ENCODE data around the gene DCLK3. TPM values are rescaled to one million over a fixed set of nuclear protein-coding genes. Genes with fewer than 3 reads are reported as not detected.

The DCLK3 gene
- total and polyA plus RNA-seq, 2 of the 8 experiments (the other 6 are each of a cell fraction or from before 2014, with no cell fraction given) = 0.27 to 0.63 TPM

- TF ChIP-seq, protein P1, sequence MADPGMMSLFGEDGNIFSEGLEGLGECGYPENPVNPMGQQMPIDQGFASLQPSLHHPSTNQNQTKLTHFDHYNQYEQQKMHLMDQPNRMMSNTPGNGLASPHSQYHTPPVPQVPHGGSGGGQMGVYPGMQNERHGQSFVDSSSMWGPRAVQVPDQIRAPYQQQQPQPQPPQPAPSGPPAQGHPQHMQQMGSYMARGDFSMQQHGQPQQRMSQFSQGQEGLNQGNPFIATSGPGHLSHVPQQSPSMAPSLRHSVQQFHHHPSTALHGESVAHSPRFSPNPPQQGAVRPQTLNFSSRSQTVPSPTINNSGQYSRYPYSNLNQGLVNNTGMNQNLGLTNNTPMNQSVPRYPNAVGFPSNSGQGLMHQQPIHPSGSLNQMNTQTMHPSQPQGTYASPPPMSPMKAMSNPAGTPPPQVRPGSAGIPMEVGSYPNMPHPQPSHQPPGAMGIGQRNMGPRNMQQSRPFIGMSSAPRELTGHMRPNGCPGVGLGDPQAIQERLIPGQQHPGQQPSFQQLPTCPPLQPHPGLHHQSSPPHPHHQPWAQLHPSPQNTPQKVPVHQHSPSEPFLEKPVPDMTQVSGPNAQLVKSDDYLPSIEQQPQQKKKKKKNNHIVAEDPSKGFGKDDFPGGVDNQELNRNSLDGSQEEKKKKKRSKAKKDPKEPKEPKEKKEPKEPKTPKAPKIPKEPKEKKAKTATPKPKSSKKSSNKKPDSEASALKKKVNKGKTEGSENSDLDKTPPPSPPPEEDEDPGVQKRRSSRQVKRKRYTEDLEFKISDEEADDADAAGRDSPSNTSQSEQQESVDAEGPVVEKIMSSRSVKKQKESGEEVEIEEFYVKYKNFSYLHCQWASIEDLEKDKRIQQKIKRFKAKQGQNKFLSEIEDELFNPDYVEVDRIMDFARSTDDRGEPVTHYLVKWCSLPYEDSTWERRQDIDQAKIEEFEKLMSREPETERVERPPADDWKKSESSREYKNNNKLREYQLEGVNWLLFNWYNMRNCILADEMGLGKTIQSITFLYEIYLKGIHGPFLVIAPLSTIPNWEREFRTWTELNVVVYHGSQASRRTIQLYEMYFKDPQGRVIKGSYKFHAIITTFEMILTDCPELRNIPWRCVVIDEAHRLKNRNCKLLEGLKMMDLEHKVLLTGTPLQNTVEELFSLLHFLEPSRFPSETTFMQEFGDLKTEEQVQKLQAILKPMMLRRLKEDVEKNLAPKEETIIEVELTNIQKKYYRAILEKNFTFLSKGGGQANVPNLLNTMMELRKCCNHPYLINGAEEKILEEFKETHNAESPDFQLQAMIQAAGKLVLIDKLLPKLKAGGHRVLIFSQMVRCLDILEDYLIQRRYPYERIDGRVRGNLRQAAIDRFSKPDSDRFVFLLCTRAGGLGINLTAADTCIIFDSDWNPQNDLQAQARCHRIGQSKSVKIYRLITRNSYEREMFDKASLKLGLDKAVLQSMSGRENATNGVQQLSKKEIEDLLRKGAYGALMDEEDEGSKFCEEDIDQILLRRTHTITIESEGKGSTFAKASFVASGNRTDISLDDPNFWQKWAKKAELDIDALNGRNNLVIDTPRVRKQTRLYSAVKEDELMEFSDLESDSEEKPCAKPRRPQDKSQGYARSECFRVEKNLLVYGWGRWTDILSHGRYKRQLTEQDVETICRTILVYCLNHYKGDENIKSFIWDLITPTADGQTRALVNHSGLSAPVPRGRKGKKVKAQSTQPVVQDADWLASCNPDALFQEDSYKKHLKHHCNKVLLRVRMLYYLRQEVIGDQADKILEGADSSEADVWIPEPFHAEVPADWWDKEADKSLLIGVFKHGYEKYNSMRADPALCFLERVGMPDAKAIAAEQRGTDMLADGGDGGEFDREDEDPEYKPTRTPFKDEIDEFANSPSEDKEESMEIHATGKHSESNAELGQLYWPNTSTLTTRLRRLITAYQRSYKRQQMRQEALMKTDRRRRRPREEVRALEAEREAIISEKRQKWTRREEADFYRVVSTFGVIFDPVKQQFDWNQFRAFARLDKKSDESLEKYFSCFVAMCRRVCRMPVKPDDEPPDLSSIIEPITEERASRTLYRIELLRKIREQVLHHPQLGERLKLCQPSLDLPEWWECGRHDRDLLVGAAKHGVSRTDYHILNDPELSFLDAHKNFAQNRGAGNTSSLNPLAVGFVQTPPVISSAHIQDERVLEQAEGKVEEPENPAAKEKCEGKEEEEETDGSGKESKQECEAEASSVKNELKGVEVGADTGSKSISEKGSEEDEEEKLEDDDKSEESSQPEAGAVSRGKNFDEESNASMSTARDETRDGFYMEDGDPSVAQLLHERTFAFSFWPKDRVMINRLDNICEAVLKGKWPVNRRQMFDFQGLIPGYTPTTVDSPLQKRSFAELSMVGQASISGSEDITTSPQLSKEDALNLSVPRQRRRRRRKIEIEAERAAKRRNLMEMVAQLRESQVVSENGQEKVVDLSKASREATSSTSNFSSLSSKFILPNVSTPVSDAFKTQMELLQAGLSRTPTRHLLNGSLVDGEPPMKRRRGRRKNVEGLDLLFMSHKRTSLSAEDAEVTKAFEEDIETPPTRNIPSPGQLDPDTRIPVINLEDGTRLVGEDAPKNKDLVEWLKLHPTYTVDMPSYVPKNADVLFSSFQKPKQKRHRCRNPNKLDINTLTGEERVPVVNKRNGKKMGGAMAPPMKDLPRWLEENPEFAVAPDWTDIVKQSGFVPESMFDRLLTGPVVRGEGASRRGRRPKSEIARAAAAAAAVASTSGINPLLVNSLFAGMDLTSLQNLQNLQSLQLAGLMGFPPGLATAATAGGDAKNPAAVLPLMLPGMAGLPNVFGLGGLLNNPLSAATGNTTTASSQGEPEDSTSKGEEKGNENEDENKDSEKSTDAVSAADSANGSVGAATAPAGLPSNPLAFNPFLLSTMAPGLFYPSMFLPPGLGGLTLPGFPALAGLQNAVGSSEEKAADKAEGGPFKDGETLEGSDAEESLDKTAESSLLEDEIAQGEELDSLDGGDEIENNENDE (IDR thresholded peaks at IDR 0.05; ENCODE audit: insufficient replicate concordance, low read length) = no peak
- TF ChIP-seq RXRA (IDR thresholded peaks at IDR 0.05; ENCODE audit: insufficient read depth, low read depth, low read length) (no peak), CBX5 (IDR thresholded peaks at IDR 0.05; ENCODE audit: low read depth, low read length) (no peak), CEBPB (IDR thresholded peaks at IDR 0.05; ENCODE audit: low read depth, low read length) (no peak), TCF12 (IDR thresholded peaks at IDR 0.05; ENCODE audit: low read depth, low read length) (no peak), KDM5A (IDR thresholded peaks at IDR 0.05; ENCODE audit: low read length) (no peak), EGR1 (IDR thresholded peaks at IDR 0.05; ENCODE audit: borderline replicate concordance, low read depth, low read length) (no peak), GABPA (IDR thresholded peaks at IDR 0.05; ENCODE audit: borderline replicate concordance, insufficient read depth, low read length) (no peak), CREB1 (IDR thresholded peaks at IDR 0.05) (no peak), EZH2 (IDR thresholded peaks at IDR 0.05; ENCODE audit: low read depth, low read length, severe bottlenecking) (no peak)
These were observed 28.1 kb downstream of the DCLK3 start (continued) for GRCh38 chr3:36736301-36736700.
